Activated CD4-positive, CD25-positive, alpha-beta regulatory T cell (primary cell): ENCODE measurements around the gene ATP6V1B1.
A peak's percentile ranks its signal among the peaks of the same experiment; 100 is the strongest.

Experiments
- DNase-seq, 4 experiments: peaks; one replicate each; lab custom pipeline; 2025; lab: John Stamatoyannopoulos, UW

Gene ATP6V1B1

GRCh38 chr2:70944111-70944690, 8.5 kb downstream of the ATP6V1B1 start:
- no peak for DNase-seq

- peak in 2 of 4 experiments; percentile 5 to 9 for DNase-seq
These were observed 11.2 kb downstream of the ATP6V1B1 start for GRCh38 chr2:70946832-70947442.

- DNase-seq: no peak
These were observed 12.0 kb downstream of the ATP6V1B1 start for GRCh38 chr2:70947556-70948184.

GRCh38 chr2:70948337-70949003, 12.8 kb downstream of the ATP6V1B1 start:
- peak; percentile 37 to 66 (median 50) for DNase-seq

- no peak for DNase-seq
These were observed 13.4 kb downstream of the ATP6V1B1 start for GRCh38 chr2:70949086-70949485.

- DNase-seq: no peak
These were observed 19.2 kb downstream of the ATP6V1B1 start for GRCh38 chr2:70954886-70955285.

- no peak for DNase-seq
These were observed 20.4 kb downstream of the ATP6V1B1 start for GRCh38 chr2:70956141-70956540.

- DNase-seq: no peak
These were observed 22.1 kb downstream of the ATP6V1B1 start for GRCh38 chr2:70957798-70958197.

- no peak for DNase-seq
These were observed 23.1 kb downstream of the ATP6V1B1 start for GRCh38 chr2:70958759-70959158.

GRCh38 chr2:70959271-70959761, 23.6 kb downstream of the ATP6V1B1 start:
- no peak for DNase-seq

- no peak for DNase-seq
These were observed 24.4 kb downstream of the ATP6V1B1 start for GRCh38 chr2:70959851-70960832.

- DNase-seq: no peak
These were observed 25.3 kb downstream of the ATP6V1B1 start for GRCh38 chr2:70960833-70961647.

- DNase-seq: no peak
These were observed 25.9 kb downstream of the ATP6V1B1 start for GRCh38 chr2:70961648-70961994.

- no peak for DNase-seq
These were observed 26.6 kb downstream of the ATP6V1B1 start for GRCh38 chr2:70962211-70962884.

- DNase-seq: no peak
These were observed 27.5 kb downstream of the ATP6V1B1 start for GRCh38 chr2:70962885-70963878.

GRCh38 chr2:70964133-70964532, 28.4 kb downstream of the ATP6V1B1 start:
- no peak for DNase-seq

GRCh38 chr2:70964596-70965386, 29.1 kb downstream of the ATP6V1B1 start:
- peak; percentile 64 to 72 (median 68) for DNase-seq

GRCh38 chr2:70965506-70965905, 29.8 kb downstream of the ATP6V1B1 start:
- no peak for DNase-seq
